ENCODE data around the gene CDHR5.

DNA sequence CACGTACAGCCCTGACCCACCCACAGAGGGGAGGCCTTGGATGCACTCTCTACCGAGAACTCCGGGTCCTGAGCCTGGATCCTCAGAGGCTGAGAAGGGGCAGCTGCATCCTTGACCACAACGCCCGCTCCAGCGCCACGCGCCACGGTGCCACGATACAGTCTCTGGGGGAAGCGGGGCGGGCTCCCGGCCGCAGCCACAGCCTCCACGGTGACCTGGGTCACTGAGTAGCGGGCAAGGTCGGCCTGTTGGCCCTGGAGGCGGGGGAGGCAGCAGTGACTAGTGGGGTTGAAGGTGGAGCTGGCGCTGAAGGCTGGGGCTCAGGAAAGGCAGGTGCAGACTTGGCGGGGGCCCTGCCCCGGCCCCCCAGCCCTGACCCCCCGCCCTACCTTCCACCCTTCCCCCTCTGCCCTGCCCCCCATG, 5.1 kb downstream of the CDHR5 start:
- no peak for TF ChIP-seq CTCF (IDR thresholded peaks at IDR 0.05 in 8 of 11, conservative IDR thresholded peaks at IDR 0.05 in 3 of 11)
- no peak for TF ChIP-seq POLR2A (IDR thresholded peaks at IDR 0.05)
